Type B pancreatic cell (in vitro differentiated cells): ENCODE data around the gene NUTM2B. TPM values are rescaled to one million over a fixed set of nuclear protein-coding genes. Genes with fewer than 3 reads are reported as not detected.
"Not testable (repeated sequence)": the region's sequence is repeated elsewhere in the genome, so short reads cannot be mapped to it uniquely, and the experiment has no call there.

Experiments
- DNase-seq: peaks from one replicate; pipeline ENCODE4 v3.0.0; 2021; ENCODE audit warnings: mixed read lengths; ENCODE audit not compliant: unreplicated experiment; ENCODE audit errors: extremely low spot score
- H3K27ac Mint-ChIP-seq: 2 replicates; pipeline ENCODE4 v1.8.0; 2021; ENCODE audit warnings: mild to moderate bottlenecking, mixed read lengths
- H3K27me3 Mint-ChIP-seq: 2 replicates; pipeline ENCODE4 v1.8.0; 2021; ENCODE audit warnings: mixed read lengths
- H3K36me3 Mint-ChIP-seq: 2 replicates; pipeline ENCODE4 v1.8.0; 2021; ENCODE audit warnings: mixed read lengths
- H3K4me1 Mint-ChIP-seq: one replicate; pipeline ENCODE4 v1.8.0; 2021; ENCODE audit warnings: mixed read lengths; ENCODE audit not compliant: unreplicated experiment
- H3K4me3 Mint-ChIP-seq: 2 replicates; pipeline ENCODE4 v1.8.0; 2021; ENCODE audit warnings: mild to moderate bottlenecking, mixed read lengths
- H3K9me3 Mint-ChIP-seq: 2 replicates; pipeline ENCODE4 v1.8.0; 2021; ENCODE audit warnings: mixed read lengths
- long read RNA-seq: library from polyadenylated mRNA; unstranded; transcript quantifications from one replicate; pipeline ENCODE4 v2.0.0, GENCODE V29; 2020
- total RNA-seq: library from RNA; stranded (reverse); gene quantifications from 2 replicates; pipeline ENCODE4 v1.2.1, GENCODE V29; 2021; ENCODE audit warnings: low replicate concordance

Gene NUTM2B
- 1.00 and 1.2 TPM in 2 replicates for total RNA-seq
- long read RNA-seq = 0 reads

- not testable (repeated sequence) for DNase-seq, H3K27me3 Mint-ChIP-seq, H3K36me3 Mint-ChIP-seq, H3K9me3 Mint-ChIP-seq, H3K4me1 Mint-ChIP-seq, H3K4me3 Mint-ChIP-seq, H3K27ac Mint-ChIP-seq
Observed at GRCh38 chr10:79702927-79703326, at the start of gene NUTM2B. NUTM2B (plus strand) TSS chr10:79703227; CDS start chr10:79703610, 383 bp downstream.

GRCh38 chr10:79663287-79663686 is 39.7 kb upstream of the NUTM2B start:
- H3K9me3 Mint-ChIP-seq, H3K4me1 Mint-ChIP-seq, H3K27me3 Mint-ChIP-seq, DNase-seq, H3K36me3 Mint-ChIP-seq, H3K4me3 Mint-ChIP-seq, H3K27ac Mint-ChIP-seq: not testable (repeated sequence)

- not testable (repeated sequence) for DNase-seq, H3K27ac Mint-ChIP-seq, H3K4me1 Mint-ChIP-seq, H3K9me3 Mint-ChIP-seq, H3K27me3 Mint-ChIP-seq, H3K36me3 Mint-ChIP-seq, H3K4me3 Mint-ChIP-seq
Observed at GRCh38 chr10:79664686-79665085, 38.3 kb upstream of the NUTM2B start.

- not testable (repeated sequence) for H3K4me3 Mint-ChIP-seq, H3K9me3 Mint-ChIP-seq, H3K27ac Mint-ChIP-seq, H3K4me1 Mint-ChIP-seq, DNase-seq, H3K36me3 Mint-ChIP-seq, H3K27me3 Mint-ChIP-seq
Observed at GRCh38 chr10:79669248-79669788, 33.7 kb upstream of the NUTM2B start.

GRCh38 chr10:79674878-79675277 is 28.1 kb upstream of the NUTM2B start:
- not testable (repeated sequence) for H3K36me3 Mint-ChIP-seq, H3K27me3 Mint-ChIP-seq, H3K27ac Mint-ChIP-seq, H3K4me1 Mint-ChIP-seq, H3K4me3 Mint-ChIP-seq, H3K9me3 Mint-ChIP-seq, DNase-seq

GRCh38 chr10:79683026-79683883 is 19.8 kb upstream of the NUTM2B start:
- not testable (repeated sequence) for DNase-seq, H3K4me1 Mint-ChIP-seq, H3K27ac Mint-ChIP-seq, H3K9me3 Mint-ChIP-seq, H3K36me3 Mint-ChIP-seq, H3K4me3 Mint-ChIP-seq, H3K27me3 Mint-ChIP-seq

- not testable (repeated sequence) for H3K9me3 Mint-ChIP-seq, H3K36me3 Mint-ChIP-seq, H3K4me3 Mint-ChIP-seq, H3K27ac Mint-ChIP-seq, H3K27me3 Mint-ChIP-seq, DNase-seq, H3K4me1 Mint-ChIP-seq
Observed at GRCh38 chr10:79683884-79684720, 18.9 kb upstream of the NUTM2B start.

- H3K27me3 Mint-ChIP-seq, H3K27ac Mint-ChIP-seq, H3K9me3 Mint-ChIP-seq, H3K4me3 Mint-ChIP-seq, H3K36me3 Mint-ChIP-seq, H3K4me1 Mint-ChIP-seq, DNase-seq: not testable (repeated sequence)
Observed at GRCh38 chr10:79685044-79685685, 17.9 kb upstream of the NUTM2B start.

GRCh38 chr10:79686595-79686994 is 16.4 kb upstream of the NUTM2B start:
- H3K36me3 Mint-ChIP-seq, H3K4me3 Mint-ChIP-seq, H3K27ac Mint-ChIP-seq, H3K9me3 Mint-ChIP-seq, DNase-seq, H3K4me1 Mint-ChIP-seq, H3K27me3 Mint-ChIP-seq: not testable (repeated sequence)

- H3K27me3 Mint-ChIP-seq, H3K4me3 Mint-ChIP-seq, DNase-seq, H3K4me1 Mint-ChIP-seq, H3K27ac Mint-ChIP-seq, H3K36me3 Mint-ChIP-seq, H3K9me3 Mint-ChIP-seq: not testable (repeated sequence)
Observed at GRCh38 chr10:79687406-79688150, 15.4 kb upstream of the NUTM2B start.

GRCh38 chr10:79688798-79689197 is 14.2 kb upstream of the NUTM2B start:
- not testable (repeated sequence) for H3K36me3 Mint-ChIP-seq, H3K4me1 Mint-ChIP-seq, H3K9me3 Mint-ChIP-seq, H3K4me3 Mint-ChIP-seq, H3K27me3 Mint-ChIP-seq, DNase-seq, H3K27ac Mint-ChIP-seq

- not testable (repeated sequence) for H3K27me3 Mint-ChIP-seq, DNase-seq, H3K4me3 Mint-ChIP-seq, H3K27ac Mint-ChIP-seq, H3K36me3 Mint-ChIP-seq, H3K4me1 Mint-ChIP-seq, H3K9me3 Mint-ChIP-seq
Observed at GRCh38 chr10:79696596-79696995, 6.4 kb upstream of the NUTM2B start.

GRCh38 chr10:79697141-79697540 is 5.9 kb upstream of the NUTM2B start:
- H3K4me3 Mint-ChIP-seq, H3K27me3 Mint-ChIP-seq, H3K36me3 Mint-ChIP-seq, DNase-seq, H3K27ac Mint-ChIP-seq, H3K4me1 Mint-ChIP-seq, H3K9me3 Mint-ChIP-seq: not testable (repeated sequence)
